Measurements from ENCODE around the gene CTDP1.

Gene CTDP1

DNA sequence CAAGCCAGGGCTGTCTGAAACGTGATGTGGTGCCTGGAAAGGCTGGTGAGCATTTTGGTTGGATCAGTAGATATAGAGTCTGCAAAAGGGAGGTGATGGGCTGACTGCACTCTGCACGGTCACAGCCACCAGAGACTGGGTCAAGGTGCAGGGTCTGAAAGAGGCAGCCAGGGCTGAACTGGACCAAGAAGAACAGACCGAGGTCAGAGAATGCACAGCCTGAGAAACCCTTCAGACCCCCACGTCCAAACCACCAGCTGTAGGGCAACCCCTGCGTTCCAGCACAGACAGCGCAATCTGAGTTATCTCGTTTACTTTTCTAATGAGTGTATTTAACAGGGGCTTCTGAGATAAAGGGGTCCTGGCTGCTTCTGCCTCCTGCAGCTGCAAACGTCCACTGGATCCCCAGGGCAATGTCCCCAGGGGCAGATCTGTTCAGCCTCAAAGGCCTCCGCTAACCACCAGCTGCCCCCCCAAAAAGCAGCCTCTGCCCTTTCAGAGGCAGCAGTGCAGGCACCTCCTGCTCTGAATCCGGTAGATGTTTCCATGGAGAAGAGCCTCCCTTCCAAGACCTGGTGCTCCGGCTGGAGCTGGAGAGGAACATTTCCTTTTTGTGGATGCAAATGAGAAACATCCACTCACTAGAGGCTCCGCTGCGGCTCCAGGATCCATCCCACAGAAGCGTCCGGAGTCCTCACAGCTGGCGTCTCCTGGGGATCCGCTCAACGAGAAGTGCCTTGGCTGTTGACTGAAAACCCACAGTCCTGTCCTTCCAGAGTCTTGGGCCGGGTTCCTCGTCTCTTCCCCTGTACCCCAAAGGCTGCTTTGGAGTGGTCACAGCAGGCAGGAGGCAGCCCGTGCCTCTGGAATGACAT, 117.2 kb downstream of the CTDP1 start:
- no peak for DNase-seq (ENCODE audit: low read depth)

- no peak for DNase-seq (ENCODE audit: low read depth)
Measured at GRCh38 chr18:79797518-79798345, 118.1 kb downstream of the CTDP1 start, which contains the start of gene KCNG2. KCNG2 (plus strand) TSS chr18:79797938; CDS start chr18:79863668, 65,730 bp downstream.

- no peak for DNase-seq (ENCODE audit: low read depth)
Measured at GRCh38 chr18:79798346-79798998, 118.9 kb downstream of the CTDP1 start.

DNA sequence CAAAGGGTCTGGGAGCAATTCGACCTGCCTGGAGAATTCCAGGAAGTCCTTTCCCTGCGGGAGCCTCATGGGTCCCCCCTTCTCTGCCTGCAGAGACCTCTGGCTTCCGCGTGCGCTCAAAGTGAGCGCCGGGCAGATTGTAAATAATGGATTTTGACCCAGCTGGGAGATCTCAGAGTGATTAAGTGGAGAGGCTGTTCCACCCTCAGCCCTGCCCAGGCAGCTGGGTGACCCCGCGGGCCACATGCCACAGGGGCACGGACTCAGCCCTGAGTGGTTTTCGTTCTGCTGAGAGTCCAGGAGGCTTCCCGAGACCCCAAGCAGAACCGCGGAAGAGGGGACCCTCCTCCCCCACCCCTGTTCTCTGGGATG, 119.4 kb downstream of the CTDP1 start:
- no peak for DNase-seq (ENCODE audit: low read depth)

DNA sequence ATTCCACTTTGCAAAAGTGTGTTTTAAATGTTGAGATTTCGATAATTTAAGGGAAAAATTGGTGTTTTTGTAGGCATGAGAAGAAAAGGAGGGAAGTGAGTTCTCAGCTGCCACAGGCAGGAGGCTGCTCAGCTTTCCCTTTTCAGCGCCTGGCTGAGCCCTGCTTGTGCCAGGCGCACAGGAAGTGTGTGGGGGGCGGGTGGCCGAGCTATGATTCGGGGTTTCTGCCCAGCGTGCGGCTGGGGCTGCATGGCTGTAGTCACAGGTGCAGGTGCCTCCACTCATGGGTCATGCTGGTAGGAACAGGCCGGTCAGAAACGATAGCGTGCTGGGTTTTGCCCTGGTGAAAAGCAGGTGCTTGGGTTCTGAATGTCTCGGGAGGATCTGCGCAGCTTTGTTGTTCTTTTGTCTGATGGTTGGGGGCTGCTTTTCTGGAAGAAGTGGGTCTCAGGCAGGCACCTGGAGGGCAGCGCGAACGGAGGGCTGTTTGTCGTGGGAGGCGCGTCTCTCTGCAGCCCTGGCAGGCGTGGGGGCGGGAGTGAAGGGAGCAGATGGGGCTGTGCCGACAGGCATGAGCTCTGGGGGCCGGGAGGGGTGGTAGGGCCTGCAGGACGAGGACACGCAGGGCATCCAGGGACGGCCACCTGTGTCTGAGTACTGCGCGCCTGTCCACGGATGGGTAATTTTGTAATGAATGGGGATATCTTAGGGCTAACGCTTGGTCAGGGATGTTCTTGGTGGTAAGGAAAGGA, 120.2 kb downstream of the CTDP1 start:
- DNase-seq (ENCODE audit: low read depth), result no peak

DNA sequence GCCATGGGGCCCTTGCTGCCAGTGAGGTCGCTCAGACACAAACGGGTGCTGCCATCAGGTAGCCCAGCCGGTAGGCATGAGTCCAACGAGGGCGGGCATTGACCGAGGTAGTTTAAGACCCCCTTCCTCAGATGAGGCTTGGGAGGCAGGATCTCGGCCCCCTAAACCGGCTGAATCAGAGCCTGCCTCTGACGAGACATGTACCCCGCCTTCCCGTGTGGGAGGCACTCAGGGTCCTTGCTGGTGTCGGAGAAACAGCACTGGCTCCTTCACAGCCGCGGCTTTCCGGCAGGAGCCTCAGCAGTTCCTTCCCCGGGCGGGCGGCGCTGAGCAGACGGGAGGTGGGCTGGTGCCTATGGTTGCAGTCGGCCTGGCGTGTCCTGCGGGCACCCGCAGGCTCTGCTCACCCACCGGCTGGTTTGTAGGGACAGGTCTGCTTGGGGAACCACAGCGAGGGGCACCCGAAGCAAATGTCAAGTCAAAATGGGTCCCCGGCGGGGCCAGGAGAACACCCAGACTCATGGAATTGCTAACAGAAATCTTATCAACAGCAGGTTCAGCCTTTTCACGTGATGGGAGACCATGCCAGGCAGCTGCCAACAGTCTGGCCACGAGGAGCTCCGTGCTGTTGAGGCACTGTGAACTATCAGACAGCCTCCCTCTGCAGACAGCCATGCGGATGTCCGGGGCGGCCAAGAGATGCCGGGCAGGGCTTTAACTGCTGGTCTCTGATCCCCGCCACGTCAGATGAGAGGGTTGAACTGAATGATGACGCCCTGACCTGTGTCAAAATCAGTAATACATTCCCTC, 121.0 kb downstream of the CTDP1 start:
- DNase-seq (ENCODE audit: low read depth), result no peak

GRCh38 chr18:79801217-79801616, 121.6 kb downstream of the CTDP1 start:
- DNase-seq (ENCODE audit: low read depth), result no peak

DNA sequence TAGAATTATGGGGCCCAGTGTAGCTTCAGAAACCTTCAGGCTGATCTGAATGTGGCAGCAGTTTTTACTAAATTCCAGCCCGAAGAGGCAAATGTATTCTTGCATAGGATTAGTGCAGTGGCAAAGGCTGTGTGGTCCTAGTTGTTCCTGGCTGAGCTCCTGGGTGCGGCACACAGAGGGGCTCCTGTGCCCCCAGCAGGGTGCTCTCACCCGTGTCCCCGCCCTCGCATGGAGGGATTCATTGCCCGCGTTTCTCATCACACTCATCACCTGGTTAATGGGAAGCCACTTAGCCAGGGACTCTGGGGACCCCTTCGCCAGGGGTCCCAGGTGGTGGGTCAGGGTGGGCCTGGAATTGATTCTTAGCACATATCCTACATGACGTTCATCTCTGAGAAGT, 122.0 kb downstream of the CTDP1 start:
- DNase-seq (ENCODE audit: low read depth), result no peak

- DNase-seq (ENCODE audit: low read depth), result no peak
Measured at GRCh38 chr18:79802298-79802697, 122.7 kb downstream of the CTDP1 start.

DNA sequence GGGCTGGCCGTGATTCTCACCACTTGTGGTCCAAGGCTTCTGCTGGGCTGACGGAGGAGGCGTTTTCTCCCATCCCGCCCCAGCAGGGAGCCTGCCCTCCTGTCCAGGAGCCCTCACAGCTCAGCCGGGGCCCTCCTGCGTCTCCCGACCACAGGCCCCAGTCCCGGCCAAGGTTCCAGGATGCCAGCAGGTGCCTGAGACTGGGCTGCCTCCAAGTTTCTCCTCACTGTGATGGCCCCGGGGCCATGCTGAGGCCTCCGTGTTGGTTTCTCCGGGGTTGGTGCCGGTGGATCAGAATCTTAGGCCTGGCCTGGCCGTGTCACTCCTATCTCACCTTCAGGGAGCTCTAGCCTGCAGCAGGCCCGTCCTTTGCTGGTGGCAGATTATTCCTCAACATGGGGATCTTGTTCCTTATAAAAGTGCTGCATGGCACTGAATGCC, 124.0 kb downstream of the CTDP1 start:
- DNase-seq (ENCODE audit: low read depth), result no peak
